ENCODE data around the gene GAPVD1.
"Not testable (repeated sequence)": the region's sequence is repeated elsewhere in the genome, so short reads cannot be mapped to it uniquely, and the experiment has no call there.

The GAPVD1 gene

DNA sequence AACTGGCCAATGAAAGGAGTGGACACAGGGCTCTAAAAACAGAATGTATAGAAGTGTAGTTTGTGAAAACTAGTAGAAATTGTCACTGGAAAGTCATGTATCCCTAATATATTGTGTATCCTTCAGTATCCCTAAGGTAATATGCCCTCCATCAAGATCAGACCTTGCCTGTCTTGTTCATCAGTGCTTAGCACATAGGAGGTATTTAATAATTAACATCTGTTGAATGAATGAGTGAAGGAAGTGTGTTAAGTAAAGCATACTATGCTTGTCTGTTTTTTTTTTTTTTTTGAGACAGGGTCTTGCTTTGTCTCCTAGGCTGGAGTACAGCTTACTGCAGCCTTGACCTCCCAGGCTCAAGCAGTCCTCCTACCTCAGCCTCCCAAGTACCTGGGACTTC lies 15.8 kb downstream of the GAPVD1 start:
- Histone ChIP-seq H3K4me1 (ENCODE audit: control insufficient read depth, insufficient read depth, low read length) (peaks cover 4% of the 10 kb centered on the region; the same call in 1 of the 2 replicates), H3K4me3 (ENCODE audit: low read depth, low read length) (no peak overlapping the region), H3K27me3 (ENCODE audit: control insufficient read depth, insufficient read depth, low read length) (no peaks in the 10 kb centered on the region), H3K27ac (ENCODE audit: low read depth, low read length) (no peak overlapping the region), H3K9ac (ENCODE audit: low read length) (no peak overlapping the region), H3K9me3 (ENCODE audit: control insufficient read depth, insufficient read depth, low read depth, low read length) (no peaks in the 10 kb centered on the region), H3K36me3 (ENCODE audit: control insufficient read depth, insufficient read depth, low read length) (no peaks in the 10 kb centered on the region)

GRCh38 chr9:125280945-125281344 lies 19.3 kb downstream of the GAPVD1 start:
- Histone ChIP-seq H3K4me1 (ENCODE audit: control insufficient read depth, insufficient read depth, low read length) (no peaks in the 10 kb centered on the region), H3K9ac (ENCODE audit: low read length) (no peak overlapping the region), H3K9me3 (ENCODE audit: control insufficient read depth, insufficient read depth, low read depth, low read length) (no peaks in the 10 kb centered on the region), H3K27me3 (ENCODE audit: control insufficient read depth, insufficient read depth, low read length) (no peaks in the 10 kb centered on the region), H3K27ac (ENCODE audit: low read depth, low read length) (no peak overlapping the region), H3K4me3 (ENCODE audit: low read depth, low read length) (no peak overlapping the region), H3K36me3 (ENCODE audit: control insufficient read depth, insufficient read depth, low read length) (no peaks in the 10 kb centered on the region)

DNA sequence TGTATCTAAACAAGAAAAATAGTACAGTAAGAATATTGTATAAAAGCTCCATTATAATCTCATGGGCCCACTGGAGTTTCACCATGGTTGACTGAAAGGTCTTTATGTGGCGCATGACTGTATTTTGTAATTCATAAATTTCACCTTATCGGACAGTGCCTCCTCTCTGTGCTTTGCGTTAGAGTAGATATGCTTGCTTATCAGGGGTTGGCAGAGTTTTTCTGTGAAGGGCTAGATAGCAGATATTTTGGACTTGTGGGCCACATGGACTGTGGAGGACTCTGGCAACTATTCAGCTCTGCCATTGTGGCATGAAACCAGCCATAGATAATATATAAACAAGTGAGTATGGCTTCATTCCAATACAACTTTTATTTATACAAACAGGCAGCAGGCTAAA lies 23.2 kb downstream of the GAPVD1 start:
- Histone ChIP-seq H3K36me3 (ENCODE audit: control insufficient read depth, insufficient read depth, low read length) (no peaks in the 10 kb centered on the region), H3K4me3 (ENCODE audit: low read depth, low read length) (no peak overlapping the region), H3K9me3 (ENCODE audit: control insufficient read depth, insufficient read depth, low read depth, low read length) (no peaks in the 10 kb centered on the region), H3K9ac (ENCODE audit: low read length) (no peak overlapping the region), H3K27ac (ENCODE audit: low read depth, low read length) (no peak overlapping the region), H3K4me1 (ENCODE audit: control insufficient read depth, insufficient read depth, low read length) (no peaks in the 10 kb centered on the region), H3K27me3 (ENCODE audit: control insufficient read depth, insufficient read depth, low read length) (no peaks in the 10 kb centered on the region)

GRCh38 chr9:125286935-125287433 lies 25.4 kb downstream of the GAPVD1 start:
- H3K4me1 ChIP-seq (ENCODE audit: control insufficient read depth, insufficient read depth, low read length); H3K27me3 ChIP-seq (ENCODE audit: control insufficient read depth, insufficient read depth, low read length): not testable (repeated sequence)

GRCh38 chr9:125293134-125293533 lies 31.5 kb downstream of the GAPVD1 start:
- no peaks in the 10 kb centered on the region for H3K9me3 ChIP-seq (ENCODE audit: control insufficient read depth, insufficient read depth, low read depth, low read length)
- no peak overlapping the region for H3K27ac ChIP-seq (ENCODE audit: low read depth, low read length)
- no peaks in the 10 kb centered on the region for H3K4me1 ChIP-seq (ENCODE audit: control insufficient read depth, insufficient read depth, low read length)
- no peak overlapping the region for H3K4me3 ChIP-seq (ENCODE audit: low read depth, low read length)
- H3K36me3 ChIP-seq (ENCODE audit: control insufficient read depth, insufficient read depth, low read length) = no peaks in the 10 kb centered on the region
- H3K27me3 ChIP-seq (ENCODE audit: control insufficient read depth, insufficient read depth, low read length) = no peaks in the 10 kb centered on the region
- no peak overlapping the region for H3K9ac ChIP-seq (ENCODE audit: low read length)

More at GRCh38 chr9:125286935-125287433, 25.4 kb downstream of the GAPVD1 start:
- H3K9ac ChIP-seq (ENCODE audit: low read length); H3K4me3 ChIP-seq (ENCODE audit: low read depth, low read length); H3K36me3 ChIP-seq (ENCODE audit: control insufficient read depth, insufficient read depth, low read length); H3K27ac ChIP-seq (ENCODE audit: low read depth, low read length); H3K9me3 ChIP-seq (ENCODE audit: control insufficient read depth, insufficient read depth, low read depth, low read length): not testable (repeated sequence)

GRCh38 chr9:125295657-125296056 lies 34.0 kb downstream of the GAPVD1 start:
- Histone ChIP-seq H3K4me1 (ENCODE audit: control insufficient read depth, insufficient read depth, low read length) (no peaks in the 10 kb centered on the region), H3K4me3 (ENCODE audit: low read depth, low read length) (no peak overlapping the region), H3K36me3 (ENCODE audit: control insufficient read depth, insufficient read depth, low read length) (peaks cover 9% of the 10 kb centered on the region), H3K9me3 (ENCODE audit: control insufficient read depth, insufficient read depth, low read depth, low read length) (no peaks in the 10 kb centered on the region), H3K9ac (ENCODE audit: low read length) (no peak overlapping the region), H3K27me3 (ENCODE audit: control insufficient read depth, insufficient read depth, low read length) (no peaks in the 10 kb centered on the region), H3K27ac (ENCODE audit: low read depth, low read length) (no peak overlapping the region)

GRCh38 chr9:125296843-125297372 lies 35.3 kb downstream of the GAPVD1 start:
- H3K36me3 ChIP-seq (ENCODE audit: control insufficient read depth, insufficient read depth, low read length) = peaks cover 20% of the 10 kb centered on the region
- no peak overlapping the region for H3K27ac ChIP-seq (ENCODE audit: low read depth, low read length)

DNA sequence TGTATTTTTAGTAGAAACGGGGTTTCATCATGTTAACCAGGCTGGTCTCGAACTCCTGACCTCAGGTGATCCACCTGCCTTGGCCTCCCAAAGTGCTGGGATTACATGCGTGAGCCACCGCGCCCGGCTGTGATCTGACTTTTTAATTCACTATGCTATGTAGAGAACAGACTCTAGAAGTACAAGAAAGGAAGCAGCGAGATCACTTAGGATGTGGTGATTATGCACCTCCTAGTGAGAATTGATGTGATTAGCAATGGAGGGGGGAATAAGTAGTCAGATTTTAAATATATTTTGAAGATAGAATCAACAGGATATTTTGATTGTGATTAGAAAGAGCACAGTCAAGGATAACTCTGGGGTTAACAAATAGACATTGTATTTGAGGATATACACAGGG lies 36.3 kb downstream of the GAPVD1 start:
- Histone ChIP-seq H3K27ac (ENCODE audit: low read depth, low read length) (no peak overlapping the region), H3K9me3 (ENCODE audit: control insufficient read depth, insufficient read depth, low read depth, low read length) (no peaks in the 10 kb centered on the region), H3K36me3 (ENCODE audit: control insufficient read depth, insufficient read depth, low read length) (peaks cover 29% of the 10 kb centered on the region), H3K9ac (ENCODE audit: low read length) (no peak overlapping the region), H3K4me3 (ENCODE audit: low read depth, low read length) (no peak overlapping the region), H3K27me3 (ENCODE audit: control insufficient read depth, insufficient read depth, low read length) (no peaks in the 10 kb centered on the region), H3K4me1 (ENCODE audit: control insufficient read depth, insufficient read depth, low read length) (no peaks in the 10 kb centered on the region)

More at GRCh38 chr9:125296843-125297372, 35.3 kb downstream of the GAPVD1 start:
- no peaks in the 10 kb centered on the region for H3K27me3 ChIP-seq (ENCODE audit: control insufficient read depth, insufficient read depth, low read length)
- H3K4me3 ChIP-seq (ENCODE audit: low read depth, low read length) = no peak overlapping the region
- H3K9me3 ChIP-seq (ENCODE audit: control insufficient read depth, insufficient read depth, low read depth, low read length) = no peaks in the 10 kb centered on the region
- H3K4me1 ChIP-seq (ENCODE audit: control insufficient read depth, insufficient read depth, low read length) = no peaks in the 10 kb centered on the region
- no peak overlapping the region for H3K9ac ChIP-seq (ENCODE audit: low read length)

DNA sequence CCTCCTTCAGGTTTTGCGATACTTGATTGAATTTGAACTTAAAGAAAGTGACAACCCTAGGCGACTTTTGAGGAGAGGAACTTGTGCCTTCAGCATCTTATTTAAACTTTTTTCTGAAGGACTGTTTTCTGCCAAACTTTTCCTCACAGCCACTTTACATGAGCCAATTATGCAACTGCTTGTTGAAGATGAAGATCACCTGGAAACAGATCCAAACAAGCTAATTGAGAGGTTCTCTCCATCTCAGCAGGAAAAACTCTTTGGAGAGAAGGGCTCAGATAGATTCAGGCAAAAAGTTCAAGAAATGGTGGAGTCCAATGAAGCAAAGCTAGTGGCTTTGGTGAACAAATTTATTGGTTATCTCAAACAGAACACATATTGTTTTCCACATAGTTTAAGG lies 40.6 kb downstream of the GAPVD1 start:
- Histone ChIP-seq H3K9me3 (ENCODE audit: control insufficient read depth, insufficient read depth, low read depth, low read length) (no peaks in the 10 kb centered on the region), H3K9ac (ENCODE audit: low read length) (no peak overlapping the region), H3K4me1 (ENCODE audit: control insufficient read depth, insufficient read depth, low read length) (no peaks in the 10 kb centered on the region), H3K27ac (ENCODE audit: low read depth, low read length) (no peak overlapping the region), H3K4me3 (ENCODE audit: low read depth, low read length) (no peak overlapping the region), H3K27me3 (ENCODE audit: control insufficient read depth, insufficient read depth, low read length) (no peaks in the 10 kb centered on the region), H3K36me3 (ENCODE audit: control insufficient read depth, insufficient read depth, low read length) (peaks cover 58% of the 10 kb centered on the region)

DNA sequence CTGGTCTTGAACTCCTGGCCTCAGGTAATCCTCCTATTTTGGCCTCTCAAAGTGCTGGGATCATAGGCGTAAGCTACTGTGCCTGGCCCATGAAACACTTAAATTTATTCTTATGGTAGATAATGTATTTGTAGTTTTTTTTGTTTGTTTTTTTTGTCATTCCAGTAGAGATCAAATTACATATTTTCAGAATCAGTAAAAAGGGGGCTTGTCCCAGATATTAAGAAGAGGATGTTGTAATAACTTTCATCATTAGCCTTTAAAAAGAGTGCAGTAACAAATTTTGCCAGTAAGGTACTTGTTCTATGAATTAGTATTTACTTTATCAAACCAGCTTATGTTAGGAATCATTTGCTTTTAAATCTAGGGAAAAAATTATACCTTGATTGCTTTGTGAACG lies 42.6 kb downstream of the GAPVD1 start:
- Histone ChIP-seq H3K9ac (ENCODE audit: low read length) (no peak overlapping the region), H3K27me3 (ENCODE audit: control insufficient read depth, insufficient read depth, low read length) (no peaks in the 10 kb centered on the region), H3K9me3 (ENCODE audit: control insufficient read depth, insufficient read depth, low read depth, low read length) (no peaks in the 10 kb centered on the region), H3K4me3 (ENCODE audit: low read depth, low read length) (no peak overlapping the region), H3K4me1 (ENCODE audit: control insufficient read depth, insufficient read depth, low read length) (no peaks in the 10 kb centered on the region), H3K36me3 (ENCODE audit: control insufficient read depth, insufficient read depth, low read length) (peaks cover 69% of the 10 kb centered on the region), H3K27ac (ENCODE audit: low read depth, low read length) (no peak overlapping the region)

DNA sequence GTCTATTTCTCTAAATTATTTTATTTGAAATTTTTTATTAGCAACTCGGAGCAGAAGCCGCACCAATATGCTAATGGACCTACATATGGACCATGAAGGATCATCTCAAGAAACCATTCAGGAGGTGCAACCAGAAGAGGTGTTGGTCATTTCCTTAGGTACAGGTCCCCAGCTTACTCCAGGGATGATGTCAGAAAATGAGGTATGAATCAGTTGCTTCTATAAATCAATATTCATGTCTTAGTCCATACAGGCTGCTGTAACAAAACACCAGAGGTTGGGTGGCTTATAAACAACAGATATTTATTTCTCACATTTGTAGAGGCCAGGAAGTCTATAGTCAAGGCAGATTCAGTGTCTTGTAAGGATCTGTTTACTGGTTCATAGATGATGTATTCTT lies 50.8 kb downstream of the GAPVD1 start:
- Histone ChIP-seq H3K27ac (ENCODE audit: low read depth, low read length) (no peak overlapping the region), H3K4me1 (ENCODE audit: control insufficient read depth, insufficient read depth, low read length) (no peaks in the 10 kb centered on the region), H3K4me3 (ENCODE audit: low read depth, low read length) (no peak overlapping the region), H3K9me3 (ENCODE audit: control insufficient read depth, insufficient read depth, low read depth, low read length) (no peaks in the 10 kb centered on the region), H3K27me3 (ENCODE audit: control insufficient read depth, insufficient read depth, low read length) (no peaks in the 10 kb centered on the region), H3K36me3 (ENCODE audit: control insufficient read depth, insufficient read depth, low read length) (peaks cover 52% of the 10 kb centered on the region), H3K9ac (ENCODE audit: low read length) (no peak overlapping the region)

GRCh38 chr9:125316359-125316758 lies 54.7 kb downstream of the GAPVD1 start:
- not testable (repeated sequence) for H3K9ac ChIP-seq (ENCODE audit: low read length); H3K4me1 ChIP-seq (ENCODE audit: control insufficient read depth, insufficient read depth, low read length); H3K9me3 ChIP-seq (ENCODE audit: control insufficient read depth, insufficient read depth, low read depth, low read length); H3K27me3 ChIP-seq (ENCODE audit: control insufficient read depth, insufficient read depth, low read length); H3K27ac ChIP-seq (ENCODE audit: low read depth, low read length); H3K4me3 ChIP-seq (ENCODE audit: low read depth, low read length)
- peaks cover 44% of the 10 kb centered on the region for H3K36me3 ChIP-seq (ENCODE audit: control insufficient read depth, insufficient read depth, low read length)
